Skeletal muscle satellite cell (primary cell): Measurements from ENCODE around the gene RNF112.
"Not testable (repeated sequence)": the region's sequence is repeated elsewhere in the genome, so short reads cannot be mapped to it uniquely, and the experiment has no call there.

Experiments used
- H3K27me3 ChIP-seq: 2 replicates; pipeline ENCODE4 v1.7.0; 2013; ENCODE audit warnings: low read length; ENCODE audit not compliant: control insufficient read depth, insufficient read depth
- H3K36me3 ChIP-seq: 2 replicates; pipeline ENCODE4 v1.7.0; 2013; ENCODE audit warnings: mild to moderate bottlenecking, control low read depth, low read length; ENCODE audit not compliant: insufficient read depth
- H3K4me1 ChIP-seq: 2 replicates; pipeline ENCODE4 v1.7.0; 2013; ENCODE audit warnings: low read length; ENCODE audit not compliant: control insufficient read depth, insufficient read depth
- H3K4me2 ChIP-seq: 2 replicates; pipeline ENCODE4 v1.7.0; 2013; ENCODE audit warnings: mild to moderate bottlenecking, low read length
- H3K4me3 ChIP-seq: 2 replicates; pipeline ENCODE4 v1.7.0; 2013; ENCODE audit warnings: low read length
- H3K9ac ChIP-seq: 2 replicates; pipeline ENCODE4 v1.7.0; 2013; ENCODE audit warnings: mild to moderate bottlenecking, low read depth, low read length, moderate library complexity
- H3K9me3 ChIP-seq: replicated peaks from 2 replicates; pipeline ENCODE4 v1.7.0; 2013; ENCODE audit warnings: mild to moderate bottlenecking, control low read depth, low read length

Gene RNF112

DNA sequence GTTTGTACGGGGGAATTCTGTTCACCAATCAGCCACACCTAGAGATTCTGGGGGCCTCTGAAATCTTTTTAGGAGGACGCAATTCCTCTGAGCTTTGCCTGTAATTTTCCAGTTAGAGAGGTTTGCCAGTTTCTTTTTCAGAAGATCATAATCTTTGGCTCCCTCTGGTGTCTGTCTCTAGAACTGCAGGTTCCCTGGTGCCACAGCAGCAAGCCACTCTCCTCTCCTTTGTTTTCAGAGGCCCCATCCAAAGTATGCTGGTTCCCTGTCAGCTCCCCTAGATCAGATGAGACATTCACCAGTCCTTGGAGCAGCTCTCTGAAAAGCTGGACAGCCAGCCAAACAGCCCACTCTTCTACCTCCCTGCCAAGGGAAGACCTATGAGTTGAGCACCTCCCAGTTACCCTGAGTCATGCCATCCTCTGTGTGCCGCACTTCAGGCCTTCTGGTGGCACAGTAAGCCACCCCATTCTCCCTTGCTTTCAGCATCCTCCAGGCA lies 36.1 kb downstream of the RNF112 start:
- no peaks in the 10 kb centered on the region for H3K27me3 ChIP-seq
- H3K9ac ChIP-seq, result peak overlapping the region; percentile 52
- H3K9me3 ChIP-seq, result peaks cover 4% of the 10 kb centered on the region
- H3K4me2 ChIP-seq, result peak overlapping the region; percentile 44
- H3K36me3 ChIP-seq, result no peaks in the 10 kb centered on the region
- H3K4me1 ChIP-seq, result peaks cover 25% of the 10 kb centered on the region
- no peak overlapping the region for H3K4me3 ChIP-seq

GRCh38 chr17:19448341-19449268 lies 37.6 kb downstream of the RNF112 start:
- H3K36me3 ChIP-seq, result no peaks in the 10 kb centered on the region
- H3K4me1 ChIP-seq, result peaks cover 25% of the 10 kb centered on the region
- H3K9me3 ChIP-seq, result no peaks in the 10 kb centered on the region
- H3K4me2 ChIP-seq, result peak overlapping the region; percentile 22
- H3K4me3 ChIP-seq, result no peak overlapping the region
- peak overlapping the region; percentile 25 for H3K9ac ChIP-seq
- H3K27me3 ChIP-seq, result peaks cover 6% of the 10 kb centered on the region

GRCh38 chr17:19449656-19450055 lies 38.6 kb downstream of the RNF112 start:
- H3K9ac ChIP-seq, result no peak overlapping the region
- no peaks in the 10 kb centered on the region for H3K9me3 ChIP-seq
- H3K4me1 ChIP-seq, result peaks cover 25% of the 10 kb centered on the region
- no peaks in the 10 kb centered on the region for H3K36me3 ChIP-seq
- peaks cover 15% of the 10 kb centered on the region for H3K27me3 ChIP-seq
- no peak overlapping the region for H3K4me3 ChIP-seq
- H3K4me2 ChIP-seq, result no peak overlapping the region

GRCh38 chr17:19453296-19453695 lies 42.3 kb downstream of the RNF112 start:
- Histone ChIP-seq H3K36me3 (no peaks in the 10 kb centered on the region), H3K4me3 (no peak overlapping the region), H3K4me1 (peaks cover 10% of the 10 kb centered on the region), H3K9me3 (no peaks in the 10 kb centered on the region), H3K9ac (no peak overlapping the region), H3K4me2 (no peak overlapping the region), H3K27me3 (peaks cover 44% of the 10 kb centered on the region)

GRCh38 chr17:19454074-19454473 lies 43.0 kb downstream of the RNF112 start:
- Histone ChIP-seq H3K27me3 (peaks cover 44% of the 10 kb centered on the region), H3K4me2 (no peak overlapping the region), H3K4me1 (peaks cover 3% of the 10 kb centered on the region), H3K9me3 (no peaks in the 10 kb centered on the region), H3K9ac (no peak overlapping the region), H3K4me3 (no peak overlapping the region), H3K36me3 (no peaks in the 10 kb centered on the region)

DNA sequence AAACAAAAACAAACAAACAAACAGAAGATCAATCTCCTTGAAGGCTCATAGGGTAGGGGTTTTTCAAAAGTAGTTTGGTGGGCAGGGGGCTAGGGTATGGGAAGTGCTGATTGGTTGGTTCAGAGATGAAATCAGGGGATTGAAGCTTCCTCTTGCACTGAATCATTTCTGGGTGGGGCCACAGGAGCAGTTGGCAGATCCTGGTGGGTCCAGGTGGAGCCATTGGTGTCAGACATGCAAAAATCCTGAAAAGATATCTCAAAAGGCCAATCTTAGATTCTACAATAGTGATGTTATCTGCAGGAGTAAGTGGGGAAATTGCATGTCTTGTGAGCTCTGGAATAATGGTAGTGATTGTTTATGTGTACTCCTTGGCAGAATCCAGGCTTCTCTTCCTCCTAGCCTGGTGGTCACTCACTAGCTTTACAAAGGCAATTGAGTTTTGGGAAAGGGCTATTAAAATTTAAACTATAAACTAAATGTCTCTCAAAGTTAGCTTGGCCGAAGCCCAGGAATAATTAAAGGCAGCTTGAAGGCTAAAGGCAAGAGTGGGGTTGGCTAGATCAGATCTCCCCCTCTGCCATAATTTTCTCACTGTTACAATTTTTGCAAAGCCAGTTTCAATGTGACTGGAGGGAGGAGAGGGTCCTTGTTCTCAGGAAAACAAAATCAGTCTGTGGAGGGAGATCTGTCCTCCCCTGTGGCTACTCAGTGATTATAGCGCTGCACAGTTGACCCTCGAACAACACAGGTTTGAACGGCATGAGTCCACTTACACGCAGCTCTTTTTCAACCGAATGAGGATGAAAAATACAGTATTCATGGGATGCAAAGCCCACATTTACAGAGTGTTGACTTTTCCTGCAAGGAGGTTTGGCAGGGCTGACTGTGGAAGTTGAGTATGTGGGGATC lies 45.2 kb downstream of the RNF112 start:
- no peak overlapping the region for H3K9ac ChIP-seq
- no peak overlapping the region for H3K4me2 ChIP-seq
- no peak overlapping the region for H3K4me3 ChIP-seq
- H3K4me1 ChIP-seq, result no peaks in the 10 kb centered on the region
- H3K9me3 ChIP-seq, result no peaks in the 10 kb centered on the region
- peaks cover 59% of the 10 kb centered on the region for H3K27me3 ChIP-seq
- H3K36me3 ChIP-seq, result no peaks in the 10 kb centered on the region

GRCh38 chr17:19457046-19457445 lies 46.0 kb downstream of the RNF112 start:
- H3K4me2 ChIP-seq, result no peak overlapping the region

DNA sequence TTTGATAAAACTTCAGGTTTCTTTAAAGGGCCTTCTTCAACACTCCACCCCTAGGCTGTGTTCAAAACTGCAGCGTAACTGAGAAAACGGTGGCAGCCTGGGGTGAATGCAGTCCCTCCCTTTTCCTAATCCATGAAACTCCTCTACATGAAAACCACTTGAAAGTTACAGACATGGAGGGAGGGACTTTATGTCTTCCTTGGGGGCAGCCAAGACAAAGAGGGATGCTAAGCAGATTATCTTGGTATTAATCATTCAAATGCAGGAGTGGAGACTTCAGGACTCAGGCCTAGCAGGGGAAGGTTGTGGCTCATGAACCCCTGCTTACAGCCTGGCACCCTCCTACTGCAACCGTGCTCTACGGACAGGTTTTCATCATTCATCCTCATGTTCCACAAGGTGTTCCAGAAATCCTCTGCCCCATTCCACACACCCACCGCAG lies 46.8 kb downstream of the RNF112 start:
- no peaks in the 10 kb centered on the region for H3K36me3 ChIP-seq
- no peaks in the 10 kb centered on the region for H3K4me1 ChIP-seq
- no peak overlapping the region for H3K4me2 ChIP-seq
- H3K9me3 ChIP-seq, result no peaks in the 10 kb centered on the region
- peaks cover 61% of the 10 kb centered on the region for H3K27me3 ChIP-seq
- H3K4me3 ChIP-seq, result no peak overlapping the region
- no peak overlapping the region for H3K9ac ChIP-seq

More at GRCh38 chr17:19457046-19457445, 46.0 kb downstream of the RNF112 start:
- H3K4me1 ChIP-seq, result no peaks in the 10 kb centered on the region
- H3K36me3 ChIP-seq, result no peaks in the 10 kb centered on the region
- H3K9me3 ChIP-seq, result no peaks in the 10 kb centered on the region
- no peak overlapping the region for H3K4me3 ChIP-seq
- H3K9ac ChIP-seq, result no peak overlapping the region
- peaks cover 61% of the 10 kb centered on the region for H3K27me3 ChIP-seq

DNA sequence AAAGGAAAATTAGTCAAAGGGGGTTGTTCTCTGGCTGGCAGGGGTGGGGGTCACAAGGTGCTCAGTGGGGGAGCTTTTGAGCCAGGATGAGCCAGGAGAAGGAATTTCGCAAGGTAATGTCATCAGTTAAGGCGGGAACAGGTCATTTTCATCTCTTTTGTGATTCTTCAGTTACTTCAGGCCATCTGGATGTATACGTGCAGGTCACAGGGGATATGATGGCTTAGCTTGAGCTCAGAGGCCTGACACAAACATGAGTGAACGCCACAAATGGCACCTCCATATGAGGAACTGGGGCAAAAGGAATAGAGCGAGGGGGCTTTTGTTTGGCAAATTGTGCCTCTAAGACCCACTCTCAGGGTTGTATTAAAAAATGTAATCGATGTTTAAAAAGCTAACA lies 47.4 kb downstream of the RNF112 start:
- H3K4me2 ChIP-seq, H3K9me3 ChIP-seq, H3K36me3 ChIP-seq, H3K9ac ChIP-seq, H3K4me1 ChIP-seq, H3K4me3 ChIP-seq: not testable (repeated sequence)
- peaks cover 61% of the 10 kb centered on the region for H3K27me3 ChIP-seq

DNA sequence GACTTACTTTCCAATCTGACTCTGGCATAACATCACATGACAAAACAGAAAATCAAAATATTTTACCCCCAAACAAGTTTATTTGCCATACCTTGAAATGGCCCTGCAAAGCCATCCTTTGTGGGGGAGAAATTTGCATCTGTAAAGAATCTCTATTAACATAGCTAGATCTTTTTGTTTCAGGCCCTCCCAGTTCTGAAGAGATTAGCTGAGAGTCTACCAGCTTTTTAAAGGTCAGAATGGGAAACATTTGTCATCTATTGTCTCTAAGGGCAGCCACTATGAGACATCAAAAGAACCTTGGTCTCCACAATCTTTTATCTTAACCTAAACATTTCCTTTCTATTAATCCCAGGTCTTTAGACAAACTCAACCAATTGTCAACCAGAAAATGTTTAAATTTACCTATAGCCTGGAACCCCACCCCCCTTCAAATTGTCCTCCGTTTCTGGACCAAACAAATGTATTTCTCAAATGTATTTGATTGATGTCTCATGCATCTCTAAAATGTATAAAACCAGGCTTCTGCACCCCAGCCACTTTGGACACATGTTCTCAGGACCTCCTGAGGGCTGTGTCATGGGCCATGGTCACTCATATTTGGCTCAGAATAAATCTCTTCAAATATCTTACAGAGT lies 48.1 kb downstream of the RNF112 start:
- not testable (repeated sequence) for H3K9ac ChIP-seq, H3K36me3 ChIP-seq, H3K4me3 ChIP-seq, H3K9me3 ChIP-seq, H3K4me2 ChIP-seq, H3K4me1 ChIP-seq
- H3K27me3 ChIP-seq, result peaks cover 58% of the 10 kb centered on the region

- H3K9ac ChIP-seq, result no peak overlapping the region
- H3K27me3 ChIP-seq, result peaks cover 59% of the 10 kb centered on the region
- H3K4me2 ChIP-seq, result no peak overlapping the region
- H3K9me3 ChIP-seq, result no peaks in the 10 kb centered on the region
- no peaks in the 10 kb centered on the region for H3K36me3 ChIP-seq
- no peak overlapping the region for H3K4me3 ChIP-seq
- no peaks in the 10 kb centered on the region for H3K4me1 ChIP-seq
Measured at GRCh38 chr17:19460700-19461099, 49.7 kb downstream of the RNF112 start.
